22Rv1 (cell line): ENCODE results near the gene LOXL3.
A peak's percentile ranks its signal among the peaks of the same experiment; 100 is the strongest.

ENCODE experiments used
- H3K27ac ChIP-seq: fragments of 450-650 bp; 2 replicates; pipeline ENCODE4 v1.5.1; 2017
- ZFX ChIP-seq: fragments of 450-650 bp; IDR thresholded peaks from 2 replicates; pipeline ENCODE4 v1.6.1; 2017; ENCODE audit warnings: antibody characterized with exemption, borderline replicate concordance
- TF ChIP-seq, protein P1 (sequence below): fragments of 450-650 bp; IDR thresholded peaks from 2 replicates; pipeline ENCODE4 v1.5.1; 2017; ENCODE audit warnings: mild to moderate bottlenecking

The LOXL3 gene

GRCh38 chr2:74503506-74504475 lies 50.0 kb downstream of the LOXL3 start:
- TF ChIP-seq, protein P1, sequence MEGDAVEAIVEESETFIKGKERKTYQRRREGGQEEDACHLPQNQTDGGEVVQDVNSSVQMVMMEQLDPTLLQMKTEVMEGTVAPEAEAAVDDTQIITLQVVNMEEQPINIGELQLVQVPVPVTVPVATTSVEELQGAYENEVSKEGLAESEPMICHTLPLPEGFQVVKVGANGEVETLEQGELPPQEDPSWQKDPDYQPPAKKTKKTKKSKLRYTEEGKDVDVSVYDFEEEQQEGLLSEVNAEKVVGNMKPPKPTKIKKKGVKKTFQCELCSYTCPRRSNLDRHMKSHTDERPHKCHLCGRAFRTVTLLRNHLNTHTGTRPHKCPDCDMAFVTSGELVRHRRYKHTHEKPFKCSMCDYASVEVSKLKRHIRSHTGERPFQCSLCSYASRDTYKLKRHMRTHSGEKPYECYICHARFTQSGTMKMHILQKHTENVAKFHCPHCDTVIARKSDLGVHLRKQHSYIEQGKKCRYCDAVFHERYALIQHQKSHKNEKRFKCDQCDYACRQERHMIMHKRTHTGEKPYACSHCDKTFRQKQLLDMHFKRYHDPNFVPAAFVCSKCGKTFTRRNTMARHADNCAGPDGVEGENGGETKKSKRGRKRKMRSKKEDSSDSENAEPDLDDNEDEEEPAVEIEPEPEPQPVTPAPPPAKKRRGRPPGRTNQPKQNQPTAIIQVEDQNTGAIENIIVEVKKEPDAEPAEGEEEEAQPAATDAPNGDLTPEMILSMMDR = no peak
- no peak for TF ChIP-seq ZFX
- H3K27ac ChIP-seq = peak overlapping the region; percentile 97

DNA sequence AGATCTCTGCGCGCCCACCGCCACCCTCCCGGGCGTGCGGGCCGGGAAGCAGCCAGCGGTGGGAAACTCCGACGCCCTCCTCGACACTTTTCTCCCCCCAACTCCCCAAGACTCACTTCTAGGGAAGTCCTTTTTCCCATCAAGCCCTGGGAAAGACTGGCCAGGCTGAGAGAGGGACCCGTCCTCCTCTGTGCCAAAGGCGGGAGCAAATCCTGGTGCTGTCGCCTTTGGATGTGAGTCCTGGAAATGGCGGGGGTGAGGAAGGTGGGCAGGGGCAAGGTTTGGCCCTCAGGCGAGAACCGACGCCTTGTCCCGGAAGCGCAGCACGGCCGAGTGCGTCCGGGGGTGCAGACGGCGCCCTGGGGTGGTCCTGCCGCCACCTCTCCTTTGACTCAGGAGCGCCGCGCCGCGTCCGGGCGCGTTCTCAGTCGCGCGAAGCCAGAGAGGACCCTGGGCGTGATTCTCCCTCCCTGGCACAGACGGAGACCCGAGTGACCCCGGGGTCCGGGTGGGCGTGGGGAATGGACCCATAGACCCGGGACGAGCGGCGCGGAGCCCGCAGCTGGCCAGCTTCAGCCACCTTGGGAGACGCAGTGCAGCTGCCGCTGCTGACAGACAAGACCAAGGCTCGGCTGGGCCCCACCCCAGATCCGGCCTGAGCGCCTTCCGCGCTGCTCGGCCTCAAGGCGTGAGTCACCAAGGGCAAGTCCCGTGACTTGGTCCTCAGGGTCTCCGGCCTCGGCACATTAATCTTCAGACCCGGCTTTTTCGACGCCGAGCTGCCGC lies 50.8 kb downstream of the LOXL3 start:
- no peak for TF ChIP-seq ZFX
- TF ChIP-seq, protein P1 = peak; percentile 75
- peak overlapping the region; percentile 97 for H3K27ac ChIP-seq

DNA sequence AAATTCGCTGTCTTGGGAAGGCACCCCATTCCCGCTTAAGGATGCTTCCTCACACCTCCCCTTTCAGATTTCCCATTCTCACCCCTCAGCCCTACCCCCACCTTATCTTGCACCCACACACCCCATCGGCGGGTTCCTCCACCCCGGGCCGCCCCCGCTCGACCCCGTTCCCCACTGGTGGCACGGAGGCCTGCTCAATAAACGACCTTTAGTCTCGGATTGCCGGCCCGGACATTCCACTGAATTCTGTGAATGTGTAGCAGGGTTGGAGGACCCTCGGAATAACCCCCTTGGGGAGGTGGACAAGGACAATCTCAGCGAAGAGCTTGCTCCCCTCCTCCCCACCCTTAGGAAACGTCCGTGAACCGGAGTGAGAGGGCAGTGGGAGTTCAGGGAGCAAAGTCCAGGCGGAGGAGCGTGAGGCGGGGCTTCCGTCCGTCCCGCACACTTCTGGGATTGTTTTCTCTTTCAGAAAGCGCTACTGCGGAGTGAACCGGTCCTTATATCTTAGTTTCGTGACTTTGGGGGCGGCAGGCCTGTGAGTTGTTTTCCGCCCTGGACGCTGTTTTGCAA lies 51.5 kb downstream of the LOXL3 start:
- peak overlapping the region; percentile 97 for H3K27ac ChIP-seq
- TF ChIP-seq ZFX = no peak
- TF ChIP-seq, protein P1 = no peak

GRCh38 chr2:74501335-74502071 lies 52.2 kb downstream of the LOXL3 start:
- TF ChIP-seq, protein P1 = no peak
- TF ChIP-seq ZFX = no peak
- peak overlapping the region; percentile 97 for H3K27ac ChIP-seq

DNA sequence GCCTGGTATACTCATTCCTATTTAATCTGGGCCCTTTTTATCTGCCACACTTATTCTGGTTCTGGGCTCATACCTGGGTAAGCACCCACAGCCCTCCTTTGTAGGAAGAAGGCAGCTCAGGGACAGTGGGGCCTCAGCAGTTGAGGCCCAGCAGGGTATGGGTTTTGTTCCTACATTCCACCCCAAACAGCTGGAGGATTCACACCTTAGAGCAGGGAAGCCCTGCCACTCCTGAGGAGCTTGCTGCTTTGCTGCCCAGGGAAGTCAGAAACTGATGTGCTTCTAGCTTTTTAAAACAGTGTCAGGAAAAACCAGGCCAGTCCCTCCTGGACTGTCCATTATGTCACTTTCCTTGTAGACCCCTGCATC lies 53.2 kb downstream of the LOXL3 start:
- peak overlapping the region; percentile 97 for H3K27ac ChIP-seq
- TF ChIP-seq ZFX = no peak
- TF ChIP-seq, protein P1 = no peak

- H3K27ac ChIP-seq = peak overlapping the region; percentile 97
- TF ChIP-seq ZFX = no peak
- TF ChIP-seq, protein P1 = no peak
Observed at GRCh38 chr2:74499940-74500577, 53.7 kb downstream of the LOXL3 start.
